Smooth muscle cell (in vitro differentiated cells): ENCODE measurements around the gene ETV1. TPM values are rescaled to one million over a fixed set of nuclear protein-coding genes. Genes with fewer than 3 reads are reported as not detected.

ENCODE experiments used
- DNase-seq: peaks from one replicate; lab custom pipeline; 2025; ENCODE audit not compliant: unreplicated experiment; lab: John Stamatoyannopoulos, UW
- H2AFZ ChIP-seq: fragments of 200-600 bp; sonication (generic); 2 replicates; pipeline ENCODE4 v1.6.0; 2016; ENCODE audit warnings: antibody characterized with exemption, low read depth, mild to moderate bottlenecking
- H3F3A ChIP-seq: fragments of 200-600 bp; sonication (generic); 2 replicates; pipeline ENCODE4 v1.6.0; 2017; ENCODE audit warnings: antibody characterized with exemption, low read depth
- H3K27ac ChIP-seq: fragments of 200-600 bp; sonication (generic); 2 replicates; pipeline ENCODE4 v1.5.1; 2016; ENCODE audit warnings: low read depth, mild to moderate bottlenecking
- H3K27me3 ChIP-seq: fragments of 200-600 bp; sonication (generic); 2 replicates; pipeline ENCODE4 v1.6.1; 2016; ENCODE audit warnings: low read depth, mild to moderate bottlenecking
- H3K36me3 ChIP-seq: fragments of 200-600 bp; sonication (generic); 2 replicates; pipeline ENCODE4 v1.5.1; 2016; ENCODE audit warnings: low read depth
- H3K4me1 ChIP-seq: fragments of 200-600 bp; sonication (generic); 2 replicates; pipeline ENCODE4 v1.5.1; 2016; ENCODE audit warnings: low read depth
- H3K4me2 ChIP-seq: fragments of 200-600 bp; sonication (generic); 2 replicates; pipeline ENCODE4 v1.6.0; 2016; ENCODE audit warnings: mild to moderate bottlenecking
- H3K4me3 ChIP-seq: fragments of 200-600 bp; sonication (generic); 2 replicates; pipeline ENCODE4 v1.5.1; 2016; ENCODE audit warnings: mild to moderate bottlenecking
- H3K79me2 ChIP-seq: fragments of 200-600 bp; sonication (generic); 2 replicates; pipeline ENCODE4 v1.6.0; 2016; ENCODE audit warnings: low read depth, mild to moderate bottlenecking
- H3K9ac ChIP-seq: fragments of 200-600 bp; sonication (generic); 2 replicates; pipeline ENCODE4 v1.6.0; 2016; ENCODE audit warnings: low read depth
- H3K9me3 ChIP-seq: fragments of 200-600 bp; sonication (generic); replicated peaks from 2 replicates; pipeline ENCODE4 v1.5.1; 2016; ENCODE audit warnings: low read depth
- H4K20me1 ChIP-seq: fragments of 200-600 bp; sonication (generic); 2 replicates; pipeline ENCODE4 v1.6.0; 2016; ENCODE audit warnings: low read depth
- WGBS: methylation state at CpG from one replicate; pipeline ENCODE4 v1.1.7; 2016; ENCODE audit warnings: low lambda C conversion rate; 5-methylcytosine and 5-hydroxymethylcytosine counted together
- polyA plus RNA-seq: library from polyadenylated mRNA; unstranded; fragments of >200 nt; fragmentation: Nextera tagmentation; extraction: Ambion mirVana; gene quantifications from 2 replicates; pipeline ENCODE4 v1.2.1, GENCODE V29; 2016
- total RNA-seq: library from RNA; depleted of rRNA; stranded (reverse); fragments of >200 nt; gene quantifications from 2 replicates; pipeline ENCODE4 v1.2.3, GENCODE V29; 2014
- TF ChIP-seq, protein P1 (sequence below): fragments of 200-600 bp; sonication (generic); IDR thresholded peaks from 2 replicates; pipeline ENCODE4 v1.5.1; 2017; ENCODE audit warnings: borderline replicate concordance, mild to moderate bottlenecking, antibody characterized with exemption; ENCODE audit not compliant: insufficient read depth, poor library complexity, severe bottlenecking

The ETV1 gene
- total and polyA plus RNA-seq, 2 experiments from 2014 or later = 24.3 to 27.8 TPM

DNA sequence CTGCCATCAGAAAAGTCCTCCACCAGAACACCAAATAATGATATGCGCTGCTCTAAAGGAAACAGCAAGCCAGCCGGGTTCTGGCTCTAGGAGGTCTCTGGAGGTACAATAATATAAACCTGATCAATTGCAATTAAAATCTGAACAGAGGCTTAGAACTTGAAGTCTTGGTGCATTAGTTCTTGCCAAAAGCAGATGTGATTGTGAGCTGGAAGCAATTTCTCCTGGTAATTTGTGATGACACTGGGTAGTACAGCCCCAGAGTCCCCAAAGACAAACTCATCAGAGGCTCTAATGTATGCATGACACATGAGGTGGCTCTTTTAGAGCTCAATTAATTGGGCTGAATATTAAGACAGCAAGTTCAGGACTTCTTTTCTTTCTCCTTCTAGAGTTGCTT is 3.3 kb downstream of the ETV1 start:
- no peaks in the 10 kb centered on the region for H4K20me1 ChIP-seq
- H3K27ac ChIP-seq = no peak overlapping the region
- H2AFZ ChIP-seq = peak overlapping the region; percentile 31
- TF ChIP-seq, protein P1, sequence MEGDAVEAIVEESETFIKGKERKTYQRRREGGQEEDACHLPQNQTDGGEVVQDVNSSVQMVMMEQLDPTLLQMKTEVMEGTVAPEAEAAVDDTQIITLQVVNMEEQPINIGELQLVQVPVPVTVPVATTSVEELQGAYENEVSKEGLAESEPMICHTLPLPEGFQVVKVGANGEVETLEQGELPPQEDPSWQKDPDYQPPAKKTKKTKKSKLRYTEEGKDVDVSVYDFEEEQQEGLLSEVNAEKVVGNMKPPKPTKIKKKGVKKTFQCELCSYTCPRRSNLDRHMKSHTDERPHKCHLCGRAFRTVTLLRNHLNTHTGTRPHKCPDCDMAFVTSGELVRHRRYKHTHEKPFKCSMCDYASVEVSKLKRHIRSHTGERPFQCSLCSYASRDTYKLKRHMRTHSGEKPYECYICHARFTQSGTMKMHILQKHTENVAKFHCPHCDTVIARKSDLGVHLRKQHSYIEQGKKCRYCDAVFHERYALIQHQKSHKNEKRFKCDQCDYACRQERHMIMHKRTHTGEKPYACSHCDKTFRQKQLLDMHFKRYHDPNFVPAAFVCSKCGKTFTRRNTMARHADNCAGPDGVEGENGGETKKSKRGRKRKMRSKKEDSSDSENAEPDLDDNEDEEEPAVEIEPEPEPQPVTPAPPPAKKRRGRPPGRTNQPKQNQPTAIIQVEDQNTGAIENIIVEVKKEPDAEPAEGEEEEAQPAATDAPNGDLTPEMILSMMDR = no peak
- no peaks in the 10 kb centered on the region for H3K36me3 ChIP-seq
- H3K79me2 ChIP-seq = peaks cover 44% of the 10 kb centered on the region
- H3K4me2 ChIP-seq = peak overlapping the region; percentile 96
- no peak for DNase-seq
- WGBS = 49% methylated on average over 2 of the region's 2 CpGs
- H3K27me3 ChIP-seq = no peaks in the 10 kb centered on the region
- peaks cover 7% of the 10 kb centered on the region for H3F3A ChIP-seq
- no peak overlapping the region for H3K9ac ChIP-seq
- H3K4me3 ChIP-seq = peak overlapping the region; percentile 77
- no peaks in the 10 kb centered on the region for H3K9me3 ChIP-seq
- H3K4me1 ChIP-seq = peaks cover 62% of the 10 kb centered on the region

DNA sequence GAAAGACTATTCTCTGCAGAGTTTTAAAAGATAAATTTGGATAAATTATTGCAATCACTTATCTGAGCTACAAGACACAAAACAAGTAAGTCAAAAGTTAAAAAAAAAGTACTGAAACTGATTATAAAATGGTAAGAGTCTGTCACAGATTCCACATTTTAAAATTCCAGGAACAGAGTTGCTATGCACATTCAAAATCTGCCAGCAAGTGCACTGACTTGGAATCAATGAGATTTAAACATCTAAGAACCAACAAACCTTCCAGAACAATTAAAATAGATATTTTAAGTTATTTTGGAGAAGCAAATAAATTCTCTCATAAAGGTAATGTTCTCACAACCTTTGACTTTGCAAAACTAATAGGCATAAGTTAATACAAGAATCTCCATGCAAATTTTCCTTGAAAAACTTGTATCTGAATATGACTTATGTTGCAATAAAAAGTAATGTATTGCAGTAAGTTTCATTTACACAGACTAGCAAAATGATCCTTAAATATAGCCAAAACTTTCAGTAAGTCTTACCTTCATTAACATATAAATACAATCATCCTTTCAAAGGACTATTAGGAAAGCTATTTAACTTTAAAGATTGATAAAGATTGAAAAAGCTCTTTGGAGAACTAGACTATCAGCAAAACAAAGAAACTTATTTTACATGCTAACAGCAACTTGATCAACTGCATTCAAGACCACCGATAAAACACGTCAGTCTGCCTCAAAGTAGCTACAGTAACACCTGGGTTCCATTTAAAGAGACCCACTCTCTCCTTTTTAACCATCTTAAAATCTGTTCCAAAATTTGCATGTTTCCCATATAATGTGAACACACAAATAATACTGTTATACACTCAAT is 4.4 kb downstream of the ETV1 start:
- Histone ChIP-seq H3K27me3 (no peaks in the 10 kb centered on the region), H3K4me2 (peak overlapping the region; percentile 96), H3K4me1 (peaks cover 72% of the 10 kb centered on the region), H3K9me3 (no peaks in the 10 kb centered on the region), H3K27ac (no peak overlapping the region), H3K36me3 (no peaks in the 10 kb centered on the region), H3F3A (peaks cover 9% of the 10 kb centered on the region), H3K9ac (peak overlapping the region; percentile 10), H4K20me1 (no peaks in the 10 kb centered on the region), H2AFZ (no peak overlapping the region), H3K79me2 (peaks cover 44% of the 10 kb centered on the region), H3K4me3 (peak overlapping the region; percentile 77)
- TF ChIP-seq, protein P1 = no peak
- whole genome bisulfite sequencing = 60% methylated on average over 2 of the region's 2 CpGs
- DNase-seq = no peak

DNA sequence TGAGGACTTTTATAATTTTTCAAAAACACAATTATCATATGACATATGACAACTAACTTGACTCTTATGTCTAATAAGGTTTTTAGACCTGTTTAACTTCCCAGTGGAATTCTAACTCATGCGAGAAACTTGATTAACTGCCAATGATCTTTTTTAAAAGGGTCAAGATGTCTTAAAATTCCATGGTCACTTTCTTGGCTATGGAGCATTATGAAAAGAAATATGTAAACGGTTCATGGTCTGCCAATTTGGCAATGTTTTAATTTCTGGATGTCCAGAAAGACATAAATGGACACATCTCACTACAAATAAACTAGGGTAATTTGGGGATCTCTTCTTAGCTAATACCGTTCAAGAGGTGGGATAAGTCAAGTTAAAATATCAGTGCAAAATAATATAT is 5.4 kb downstream of the ETV1 start:
- Histone ChIP-seq H4K20me1 (no peaks in the 10 kb centered on the region), H3K36me3 (no peaks in the 10 kb centered on the region), H3K9me3 (no peaks in the 10 kb centered on the region), H3K4me1 (peaks cover 81% of the 10 kb centered on the region), H3K27me3 (no peaks in the 10 kb centered on the region), H3K27ac (no peak overlapping the region), H3K4me3 (no peak overlapping the region), H3K9ac (no peak overlapping the region), H2AFZ (no peak overlapping the region), H3K4me2 (peak overlapping the region; percentile 96), H3F3A (peaks cover 4% of the 10 kb centered on the region), H3K79me2 (peaks cover 44% of the 10 kb centered on the region)
- DNase-seq = no peak
- 81% methylated on average over 3 of the region's 3 CpGs for WGBS
- TF ChIP-seq, protein P1 = no peak
